ENCODE results near the gene LPCAT1. TPM values are rescaled to one million over a fixed set of nuclear protein-coding genes. Genes with fewer than 3 reads are reported as not detected.
"Not testable (repeated sequence)": the region's sequence is repeated elsewhere in the genome, so short reads cannot be mapped to it uniquely, and the experiment has no call there.

LPCAT1 gene
- total RNA-seq, 1 donor from 2014 or later = 13.4 TPM

DNA sequence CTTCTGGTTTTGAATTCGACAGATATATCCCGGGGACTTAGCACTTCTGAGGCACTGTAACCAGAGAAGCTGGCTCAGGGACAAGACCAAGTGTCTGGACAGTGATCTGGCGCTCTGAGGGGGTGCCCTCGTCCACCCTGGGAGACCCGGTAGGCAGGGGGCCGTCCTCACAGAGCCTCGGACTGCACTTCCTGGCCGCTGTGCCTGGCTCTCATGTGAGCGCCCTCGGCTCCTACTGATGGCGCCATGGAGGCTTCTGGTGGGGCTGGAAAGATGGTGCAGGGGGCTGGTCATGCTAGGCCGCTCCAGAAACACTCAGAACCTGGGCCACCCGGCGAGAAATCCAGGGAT is 59.7 kb downstream of the LPCAT1 start:
- intact Hi-C loops (cut with micrococcal nuclease) = no loop called here
- DNase-seq (no peak), ATAC-seq (no peak)

DNA sequence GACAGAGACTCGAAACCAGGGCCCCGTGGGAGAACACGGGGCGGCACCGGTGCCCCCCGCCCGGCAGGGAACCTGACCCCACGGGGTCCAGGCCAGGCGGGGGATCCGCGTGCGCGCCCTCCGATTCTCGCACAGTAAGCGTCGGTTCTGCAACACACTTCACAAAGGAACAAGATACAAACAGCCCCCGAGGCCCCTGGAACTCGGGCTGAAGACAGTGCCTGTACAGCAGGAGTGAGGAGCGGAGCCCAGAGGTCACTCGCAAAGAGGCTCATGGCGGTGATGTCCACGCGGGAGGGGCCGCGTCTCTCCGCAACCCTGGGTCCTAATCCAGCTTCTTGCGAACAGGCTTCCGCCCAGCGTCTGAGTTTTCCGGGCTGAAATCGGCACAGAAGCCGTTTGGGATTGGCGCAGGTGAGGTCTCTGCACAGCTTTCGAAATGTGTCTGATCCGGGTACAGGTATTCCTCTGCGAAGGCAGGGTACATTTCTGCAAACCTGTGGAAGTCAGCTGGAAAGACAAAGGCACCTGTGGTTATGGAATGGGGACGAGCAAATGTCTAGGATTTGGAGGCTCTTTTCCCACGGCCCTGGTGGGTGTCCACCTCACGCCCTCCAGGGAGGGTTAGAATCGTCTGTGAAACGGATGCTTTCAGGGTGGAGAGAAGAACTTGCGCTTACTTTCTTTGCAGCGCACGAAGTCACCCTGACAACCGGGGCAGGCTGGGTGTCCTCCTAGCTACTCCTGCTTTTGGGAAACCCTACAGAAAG is 60.2 kb downstream of the LPCAT1 start:
- no peak for ATAC-seq
- intact Hi-C loops (cut with micrococcal nuclease) = no loop called here
- DNase-seq = no peak

DNA sequence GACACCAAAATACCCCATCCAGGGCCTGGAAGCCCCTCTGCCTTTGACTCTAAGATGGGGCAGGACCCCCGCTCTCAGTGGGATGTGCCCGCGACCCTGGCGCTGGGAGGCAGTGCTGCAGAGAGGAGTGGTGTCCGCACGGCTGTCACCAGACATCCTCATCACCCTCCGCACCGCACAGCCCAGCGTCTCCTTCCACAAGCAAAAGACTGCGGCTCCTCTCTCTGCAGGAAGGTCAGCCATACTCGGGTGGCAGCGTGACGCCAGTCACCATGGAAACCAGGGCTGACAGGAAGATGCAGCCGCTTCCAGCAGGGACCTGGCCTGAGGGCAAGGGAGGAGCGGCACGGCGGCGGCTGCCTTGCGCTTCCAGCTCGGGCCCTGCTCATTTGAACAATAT is 61.4 kb downstream of the LPCAT1 start:
- intact Hi-C loops (cut with micrococcal nuclease) = no loop called here
- ATAC-seq = no peak
- DNase-seq = no peak

DNA sequence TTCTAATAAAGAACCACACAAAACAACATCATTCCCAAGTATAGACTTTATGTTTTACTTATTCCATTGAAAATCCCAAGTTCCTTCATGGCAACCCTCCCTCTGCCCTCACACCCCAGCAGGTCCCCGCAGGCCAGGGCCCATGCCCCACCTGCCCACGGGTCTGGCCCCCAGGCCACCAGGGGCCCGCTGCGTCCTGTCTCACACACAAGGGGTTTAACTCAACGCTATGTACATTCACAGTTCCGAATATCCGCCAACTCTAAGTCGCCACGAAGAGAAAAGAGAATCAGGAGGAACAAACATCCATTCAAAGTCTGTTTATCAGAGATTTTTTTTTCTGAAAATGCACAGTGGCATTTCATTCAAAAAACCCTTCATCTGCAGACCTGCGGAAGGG is 62.4 kb downstream of the LPCAT1 start:
- DNase-seq (no peak), ATAC-seq (no peak)
- intact Hi-C loops (cut with micrococcal nuclease) = no loop called here

DNA sequence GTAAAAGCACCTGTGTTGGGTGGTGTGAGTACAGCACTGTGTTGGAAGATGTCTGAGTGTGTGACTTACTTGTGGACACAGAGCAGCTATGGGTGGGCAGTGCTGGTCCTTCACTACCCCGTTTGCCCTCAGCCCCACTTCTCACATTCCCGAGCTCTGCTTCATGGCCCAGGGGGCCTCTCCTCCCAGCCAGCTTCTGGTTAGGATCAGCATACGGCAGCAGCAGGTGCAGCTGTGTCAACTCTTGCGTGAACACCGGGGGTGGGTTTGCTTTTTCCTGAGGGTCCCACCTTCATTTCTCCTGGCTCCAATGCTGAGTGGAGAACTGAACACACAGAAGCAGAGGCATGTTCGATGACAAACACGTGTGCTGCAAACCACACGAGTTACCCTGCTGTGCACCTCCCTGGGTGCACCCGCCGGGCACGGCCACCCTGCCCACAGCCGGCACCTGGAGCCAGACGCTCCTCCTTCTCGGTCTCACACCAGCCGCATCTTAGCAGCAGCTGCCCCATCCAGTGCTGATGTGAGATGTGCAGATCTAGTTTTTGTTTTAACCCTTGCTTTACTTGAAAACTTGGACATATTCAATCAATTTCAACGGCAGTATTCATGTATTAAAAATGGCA is 63.6 kb downstream of the LPCAT1 start:
- ATAC-seq (no peak), DNase-seq (no peak)
- intact Hi-C loops (cut with micrococcal nuclease) = no loop called here

DNA sequence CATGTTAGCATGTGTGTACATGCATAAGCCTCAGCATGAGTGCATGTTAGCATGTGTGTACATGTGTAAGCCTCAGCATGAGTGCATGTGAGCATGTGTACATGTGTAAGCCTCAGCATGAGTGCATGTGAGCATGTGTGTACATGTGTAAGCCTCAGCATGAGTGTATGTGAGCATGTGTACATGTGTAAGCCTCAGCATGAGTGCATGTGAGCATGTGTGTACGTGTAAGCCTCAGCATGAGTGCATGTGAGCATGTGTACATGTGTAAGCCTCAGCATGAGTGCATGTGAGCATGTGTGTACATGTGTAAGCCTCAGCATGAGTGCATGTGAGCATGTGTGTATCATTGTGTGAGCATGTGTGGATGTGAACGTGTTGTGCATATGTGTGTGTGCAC is 64.3 kb downstream of the LPCAT1 start:
- DNase-seq; ATAC-seq; intact Hi-C loops (cut with micrococcal nuclease): not testable (repeated sequence)

DNA sequence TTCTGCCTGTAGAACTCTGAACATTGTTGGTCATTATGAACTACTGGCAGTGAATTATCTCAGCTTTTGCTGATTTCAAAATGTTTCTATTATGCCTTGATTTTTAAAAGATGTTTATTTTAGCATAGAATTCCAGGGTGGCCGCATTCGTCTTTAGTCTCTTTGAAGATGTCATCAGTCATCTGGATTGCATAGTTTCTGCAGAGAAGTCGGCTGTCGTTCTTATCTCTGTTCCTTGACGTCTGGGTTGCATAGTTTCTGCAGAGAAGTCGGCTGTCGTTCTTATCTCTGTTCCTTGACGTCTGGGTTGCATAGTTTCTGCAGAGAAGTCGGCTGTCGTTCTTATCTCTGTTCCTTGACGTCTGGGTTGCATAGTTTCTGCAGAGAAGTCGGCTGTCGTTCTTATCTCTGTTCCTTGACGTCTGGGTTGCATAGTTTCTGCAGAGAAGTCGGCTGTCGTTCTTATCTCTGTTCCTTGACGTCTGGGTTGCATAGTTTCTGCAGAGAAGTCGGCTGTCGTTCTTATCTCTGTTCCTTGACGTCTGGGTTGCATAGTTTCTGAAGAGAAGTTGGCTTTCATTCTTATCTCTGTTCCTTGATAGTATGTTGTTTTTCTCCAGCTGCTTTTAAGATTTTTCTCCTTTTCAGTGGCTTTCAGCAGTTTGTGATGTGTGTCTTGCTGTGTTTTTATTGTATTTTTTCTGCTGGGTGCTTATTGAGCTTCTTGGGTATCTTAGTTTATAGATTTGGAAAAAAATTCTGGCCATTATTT is 67.5 kb downstream of the LPCAT1 start:
- intact Hi-C loops (cut with micrococcal nuclease); DNase-seq; ATAC-seq: not testable (repeated sequence)

DNA sequence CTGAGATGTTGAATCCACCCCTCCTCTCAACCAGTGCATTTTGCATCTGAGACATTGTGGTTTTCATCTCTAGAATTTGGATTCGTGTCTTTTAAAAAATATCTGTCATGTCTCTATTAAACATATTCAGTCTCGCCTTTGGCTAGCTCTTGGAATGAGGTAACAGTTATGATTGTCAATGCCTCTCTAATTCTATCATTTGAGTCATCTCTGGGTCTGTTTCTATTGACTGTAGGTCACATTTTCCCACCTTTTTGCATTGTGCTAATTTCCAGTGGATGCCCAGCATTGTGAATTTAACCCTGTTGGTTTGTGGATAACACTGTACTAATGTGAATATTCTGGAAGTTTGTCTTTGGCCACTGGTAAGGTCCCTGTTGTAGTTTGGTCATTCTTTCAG is 70.1 kb downstream of the LPCAT1 start:
- ATAC-seq (no peak), DNase-seq (no peak)
- intact Hi-C loops (cut with micrococcal nuclease) = no loop called here

DNA sequence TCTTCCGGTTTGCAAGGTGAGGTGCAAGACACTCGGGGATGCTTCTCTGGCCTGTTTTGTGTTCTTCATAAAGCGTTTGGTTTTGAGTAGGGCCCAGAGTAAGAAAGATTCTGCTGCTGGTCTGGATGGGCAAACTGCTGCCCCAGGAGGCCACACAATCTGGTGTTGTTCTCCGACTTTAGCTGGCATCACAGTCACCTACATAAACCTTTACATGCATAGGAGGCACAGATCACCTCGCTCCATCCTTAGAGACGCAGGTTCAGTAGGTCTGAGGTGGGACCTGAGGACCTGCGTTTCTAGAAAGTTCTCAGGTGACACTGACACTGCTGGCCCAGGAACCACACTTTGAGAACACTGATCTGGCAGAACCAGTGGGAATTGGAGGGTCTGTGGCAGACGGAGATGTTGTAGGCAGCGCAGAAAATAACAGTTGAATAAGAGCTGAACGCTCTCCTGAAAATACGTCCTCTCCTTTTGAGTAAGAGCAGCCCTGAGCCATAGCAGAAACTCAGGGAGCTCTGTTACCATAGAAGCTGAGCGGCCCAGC is 74.6 kb downstream of the LPCAT1 start:
- intact Hi-C loops (cut with micrococcal nuclease) = no loop called here
- DNase-seq (no peak), ATAC-seq (no peak)

DNA sequence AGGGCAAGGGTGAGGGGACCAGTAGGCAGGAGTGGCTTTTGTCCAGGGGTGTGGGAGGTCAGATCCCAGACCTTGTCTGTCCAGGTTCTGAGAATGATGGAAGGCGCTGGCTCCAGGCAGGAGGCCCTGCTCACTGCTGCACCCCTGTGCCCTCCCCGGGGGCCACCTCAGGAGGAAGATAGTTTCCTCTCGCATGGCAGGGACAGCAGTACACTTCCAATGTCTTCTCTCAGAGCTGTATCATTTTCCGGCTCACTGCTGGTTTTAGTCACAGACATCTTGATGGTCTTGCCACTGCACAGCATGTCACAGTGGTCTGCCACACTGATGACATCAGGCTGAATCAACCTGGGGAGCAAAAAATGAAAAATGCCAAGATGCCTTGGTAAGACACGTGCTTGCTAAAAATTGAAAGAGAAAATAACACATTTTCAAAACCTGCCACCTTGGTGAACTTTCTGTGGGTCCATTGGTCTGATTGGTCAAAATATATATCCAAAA is 75.2 kb downstream of the LPCAT1 start:
- ATAC-seq (no peak), DNase-seq (no peak)
- intact Hi-C loops (cut with micrococcal nuclease) = no loop called here

DNA sequence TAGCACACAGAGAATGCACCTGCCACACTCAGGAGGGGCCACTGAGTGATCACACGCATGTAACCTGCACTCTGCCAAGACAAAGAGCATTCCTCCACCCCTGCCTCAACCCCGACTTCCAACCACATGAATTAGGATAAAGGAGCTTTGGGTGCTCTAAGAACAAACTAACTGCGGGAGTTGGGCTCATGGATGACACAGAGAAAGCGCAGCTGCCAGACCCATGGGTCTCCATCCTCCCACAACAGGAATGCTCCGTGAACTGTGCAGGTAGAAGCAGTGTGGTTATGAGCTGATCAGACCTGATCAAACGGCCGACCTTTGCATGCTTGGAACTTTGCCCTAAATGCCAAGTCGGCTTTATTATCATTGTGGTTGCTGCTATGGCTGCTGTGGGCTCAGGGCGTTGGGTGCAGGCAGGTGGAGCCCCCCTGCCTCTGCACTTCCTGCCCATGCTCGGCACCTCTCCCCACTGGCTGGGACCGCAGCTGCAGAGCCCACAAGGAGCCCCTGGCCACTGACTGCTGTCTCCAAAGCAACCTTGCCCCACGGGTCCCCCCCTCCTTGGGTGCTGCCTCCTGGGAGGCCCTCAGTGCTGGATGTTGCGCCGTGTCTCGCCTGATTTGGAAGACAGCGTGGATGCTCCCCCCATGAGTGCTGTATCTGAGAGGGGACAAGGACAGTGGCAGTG is 75.9 kb downstream of the LPCAT1 start:
- DNase-seq (no peak), ATAC-seq (no peak)
- intact Hi-C loops (cut with micrococcal nuclease) = no loop called here

DNA sequence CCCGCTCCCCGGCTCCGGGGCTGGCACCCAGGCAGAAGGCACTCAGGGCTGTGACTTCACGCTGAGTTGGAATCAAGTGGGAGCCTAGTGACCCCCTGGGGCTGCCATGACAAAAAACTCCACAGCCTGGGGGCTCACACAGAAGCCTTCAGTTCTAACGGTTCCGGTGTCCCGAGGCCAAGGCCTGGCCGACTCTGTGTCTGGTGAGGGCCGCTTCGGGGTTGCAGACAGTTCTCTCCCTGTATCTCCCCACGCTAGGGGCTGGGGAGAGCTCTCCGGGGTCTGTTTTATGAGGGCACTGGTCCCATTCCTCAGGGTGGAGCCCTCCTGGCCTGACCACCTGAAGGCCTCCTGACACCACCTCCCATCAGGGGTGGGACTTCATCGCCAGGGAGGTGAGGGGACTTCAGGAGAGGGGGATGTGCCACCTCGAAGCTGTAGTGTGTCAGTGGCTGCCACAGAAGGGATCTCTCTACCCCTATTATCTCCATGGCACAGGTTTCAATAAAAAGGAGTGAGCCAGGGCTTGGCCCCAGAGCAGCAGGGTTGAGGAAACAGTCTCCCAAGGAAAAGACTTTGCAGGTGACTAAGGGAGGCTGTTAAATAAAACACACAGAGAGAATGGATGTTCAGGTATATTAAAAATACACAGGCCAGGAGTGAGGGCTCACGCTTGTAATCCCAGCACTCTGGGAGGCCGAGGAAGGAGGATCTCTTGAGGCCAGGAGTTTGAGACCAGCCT is 77.0 kb downstream of the LPCAT1 start:
- ATAC-seq = no peak
- no peak for DNase-seq
- intact Hi-C loops (cut with micrococcal nuclease) = no loop called here

DNA sequence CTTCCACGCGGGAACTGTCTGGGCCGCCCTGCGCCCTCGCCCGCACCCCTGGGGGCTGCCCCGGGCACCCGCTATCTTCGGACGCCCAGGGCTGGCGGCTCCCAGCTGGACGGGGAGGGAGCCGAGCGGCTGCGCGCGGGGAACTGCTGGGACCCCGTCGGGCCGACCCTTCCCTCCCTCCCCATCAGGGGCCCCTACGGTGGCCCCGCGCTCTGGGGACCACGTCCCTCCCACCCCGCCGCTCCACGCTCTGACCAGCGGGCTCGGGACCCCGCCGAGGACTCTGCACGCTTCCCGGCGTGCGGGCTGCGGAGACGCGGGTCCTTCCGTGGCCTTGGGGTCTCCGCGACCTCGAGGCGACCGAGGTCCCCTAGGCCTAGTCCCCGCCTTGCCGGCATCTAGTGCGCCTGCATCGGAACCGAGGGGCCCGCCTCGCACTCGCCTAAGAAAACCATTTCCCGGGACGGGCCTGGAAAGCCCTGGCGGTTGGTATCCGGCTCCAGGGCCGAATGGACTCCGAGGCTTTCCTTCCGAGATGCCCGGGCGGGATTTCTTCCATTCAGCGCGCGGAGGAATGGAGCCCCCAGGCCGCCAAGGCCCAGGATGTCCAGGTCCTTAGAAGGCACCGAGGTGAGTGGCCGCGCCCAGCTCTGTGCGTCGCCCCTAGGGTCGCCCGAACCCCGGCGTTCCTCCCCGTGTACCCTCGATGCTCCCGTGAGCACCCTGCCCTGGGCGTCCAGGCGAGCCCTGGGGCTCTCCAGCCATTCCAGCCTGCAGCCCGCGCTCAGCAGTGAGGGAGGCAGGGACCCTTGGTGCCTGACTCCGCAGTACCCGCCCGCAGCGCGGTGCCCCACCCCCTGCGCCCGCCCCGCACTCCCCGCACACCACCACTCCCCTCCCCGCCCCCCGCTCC is 77.8 kb downstream of the LPCAT1 start:
- intact Hi-C loops (cut with micrococcal nuclease) = no loop called here
- ATAC-seq = no peak
- no peak for DNase-seq

DNA sequence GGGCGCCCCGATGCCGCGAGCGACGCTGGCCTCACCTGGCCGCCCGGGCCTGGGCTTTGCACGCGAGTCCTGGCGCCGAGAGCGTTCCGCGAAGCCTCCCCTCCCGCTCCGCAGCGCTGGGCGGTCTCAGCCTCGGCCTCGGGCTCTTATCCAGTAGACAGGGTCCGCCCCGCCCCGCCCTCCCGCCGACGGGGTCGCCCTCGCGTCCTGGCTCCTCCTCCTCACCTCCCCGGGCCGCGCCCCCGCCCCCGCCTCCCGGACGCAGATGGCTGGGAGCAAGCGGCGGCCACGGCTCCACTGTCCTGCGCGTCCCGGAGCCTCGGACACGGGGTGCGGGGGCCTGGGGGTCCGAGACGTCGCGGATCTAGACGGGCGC is 78.5 kb downstream of the LPCAT1 start, which contains the start of gene SLC6A3:
Gene SLC6A3, minus strand, starts transcription at position 128 of the 376 bp plus-strand sequence. CDS start 2,243 bp downstream, outside the sequence.
- ATAC-seq = peak; percentile 43
- intact Hi-C loops (cut with micrococcal nuclease) = no loop called here
- no peak for DNase-seq

DNA sequence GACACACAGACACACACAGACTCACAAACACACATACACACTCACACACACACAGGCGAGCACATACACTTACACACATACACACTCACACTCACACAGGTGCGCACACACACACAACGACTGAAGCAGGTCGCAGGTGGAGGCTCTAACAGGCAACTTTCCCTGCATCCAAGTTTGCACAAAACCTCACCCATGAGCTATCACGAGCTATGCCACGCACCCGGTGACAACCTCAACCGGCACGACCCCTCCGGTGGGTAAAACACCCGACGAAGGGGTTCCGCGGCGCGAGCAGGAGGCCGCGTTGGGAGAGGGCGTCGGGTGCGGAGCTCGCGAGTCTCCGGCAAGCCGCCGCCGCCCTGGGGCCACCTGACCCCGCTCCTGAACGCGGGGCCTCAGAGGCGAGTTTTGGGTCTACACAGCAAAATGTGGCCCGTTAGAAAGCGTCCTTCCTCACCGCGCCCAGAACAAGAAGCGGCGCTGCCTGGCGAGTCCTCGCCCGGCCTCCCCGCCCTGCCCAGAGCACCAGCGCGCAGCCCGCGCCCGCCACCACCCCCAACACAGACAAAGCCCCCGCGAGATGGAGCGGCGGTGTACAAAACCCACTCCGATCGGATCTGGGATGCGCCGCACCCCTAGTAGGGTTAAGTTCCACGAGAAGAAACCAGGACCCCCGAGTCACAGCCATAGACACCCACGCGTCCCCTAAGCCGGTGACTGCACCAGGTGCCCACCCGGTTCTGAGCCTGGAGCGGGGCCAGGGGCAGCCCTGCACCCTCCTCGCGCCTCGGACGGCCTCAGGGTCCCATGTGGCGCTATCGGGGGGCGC is 79.2 kb downstream of the LPCAT1 start:
- ATAC-seq (no peak), DNase-seq (no peak)
- intact Hi-C loops (cut with micrococcal nuclease) = no loop called here

DNA sequence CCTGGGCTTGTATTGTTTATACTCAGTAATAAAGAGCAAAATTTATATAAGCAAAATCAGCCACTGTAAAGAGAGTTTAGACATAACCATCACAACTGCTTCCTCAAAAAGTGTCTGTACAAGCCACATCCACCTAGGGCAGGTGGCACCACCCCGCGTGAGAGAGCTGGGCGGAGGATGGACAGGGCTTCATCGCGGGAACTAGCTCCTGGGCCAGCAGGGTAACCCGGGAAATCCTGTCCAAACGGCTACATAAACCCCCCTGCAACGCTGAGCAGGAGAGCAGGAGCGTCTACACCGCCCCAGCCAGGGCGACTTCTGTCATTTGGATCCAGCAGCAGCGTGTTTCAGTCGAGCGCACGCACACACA is 79.8 kb downstream of the LPCAT1 start:
- intact Hi-C loops (cut with micrococcal nuclease) = no loop called here
- DNase-seq (no peak), ATAC-seq (no peak)

DNA sequence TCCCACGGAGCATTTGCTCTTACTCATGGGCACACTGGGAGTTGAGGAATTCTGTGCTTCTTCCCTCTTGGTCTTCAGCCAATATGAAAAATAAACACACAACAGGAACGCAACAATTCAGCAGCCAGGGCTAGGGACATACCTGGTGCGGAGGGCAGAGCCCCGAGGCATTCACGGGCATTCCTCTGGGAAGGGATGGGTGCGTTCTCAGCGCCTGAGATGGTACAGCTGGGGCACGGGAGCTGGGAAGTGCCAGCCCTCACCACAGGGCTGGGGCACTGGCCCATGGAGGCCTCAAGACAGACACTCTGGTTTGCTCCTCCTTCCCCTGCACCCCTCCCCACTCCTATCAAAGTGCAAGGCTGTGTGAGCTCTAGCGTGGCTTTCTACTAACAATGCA is 80.6 kb downstream of the LPCAT1 start:
- ATAC-seq (no peak), DNase-seq (no peak)
- intact Hi-C loops (cut with micrococcal nuclease) = no loop called here

Measured in left ventricle myocardium superior (tissue), 1 donor.